OCI-LY1 (cell line): ENCODE measurements around the gene FOXC1.

Experiments
- EZH2 ChIP-seq: fragments of 200-600 bp; sonication (generic), shearing (Covaris generic); IDR thresholded peaks from 2 replicates; pipeline ENCODE4 v1.8.0; 2017; ENCODE audit warnings: borderline replicate concordance, mixed run types, mild to moderate bottlenecking, antibody characterized with exemption, low read length, moderate library complexity, mixed read lengths
- TF ChIP-seq, protein P1 (sequence below): fragments of 200-600 bp; sonication (generic), shearing (Covaris generic); IDR thresholded peaks from 2 replicates; pipeline ENCODE4 v1.5.1; 2017; ENCODE audit warnings: mild to moderate bottlenecking, antibody characterized with exemption, low read length, moderate library complexity, mixed read lengths

DNA sequence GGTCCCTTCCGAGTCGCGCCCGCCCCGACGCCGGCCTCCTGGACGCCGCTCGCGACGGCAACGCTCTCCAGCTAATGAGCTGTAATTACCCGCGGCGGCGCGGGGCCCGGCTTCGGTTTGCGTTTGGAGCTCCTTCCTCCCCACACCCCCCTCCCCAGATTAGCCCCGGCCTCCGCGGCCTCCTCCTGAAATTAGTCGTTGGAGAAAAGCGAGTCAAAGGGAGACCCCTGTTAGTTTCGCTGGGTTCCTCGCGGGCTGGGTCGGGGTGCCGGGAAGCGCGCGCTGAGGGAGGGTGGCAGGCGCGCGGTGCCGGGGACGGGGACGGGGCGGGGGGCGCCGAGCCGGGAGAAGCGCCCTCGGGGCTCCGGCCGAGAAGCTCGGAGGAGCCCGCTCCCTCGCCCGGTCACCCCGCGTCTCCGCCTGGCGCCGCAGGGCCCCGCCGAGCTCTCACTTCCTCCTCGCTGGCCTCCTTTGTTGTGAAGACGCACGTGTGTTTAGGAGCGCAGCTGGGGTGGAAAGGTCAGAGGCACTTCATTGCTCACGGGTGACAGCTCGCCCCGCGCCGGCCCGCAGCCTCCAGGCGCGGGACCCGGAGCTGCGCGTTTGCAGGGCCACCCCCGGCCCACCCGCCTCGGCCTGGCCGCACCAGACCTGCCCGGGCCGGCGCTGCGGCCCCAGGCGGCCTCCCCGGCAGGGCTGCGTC is 4.9 kb downstream of the FOXC1 start:
- TF ChIP-seq, protein P1, sequence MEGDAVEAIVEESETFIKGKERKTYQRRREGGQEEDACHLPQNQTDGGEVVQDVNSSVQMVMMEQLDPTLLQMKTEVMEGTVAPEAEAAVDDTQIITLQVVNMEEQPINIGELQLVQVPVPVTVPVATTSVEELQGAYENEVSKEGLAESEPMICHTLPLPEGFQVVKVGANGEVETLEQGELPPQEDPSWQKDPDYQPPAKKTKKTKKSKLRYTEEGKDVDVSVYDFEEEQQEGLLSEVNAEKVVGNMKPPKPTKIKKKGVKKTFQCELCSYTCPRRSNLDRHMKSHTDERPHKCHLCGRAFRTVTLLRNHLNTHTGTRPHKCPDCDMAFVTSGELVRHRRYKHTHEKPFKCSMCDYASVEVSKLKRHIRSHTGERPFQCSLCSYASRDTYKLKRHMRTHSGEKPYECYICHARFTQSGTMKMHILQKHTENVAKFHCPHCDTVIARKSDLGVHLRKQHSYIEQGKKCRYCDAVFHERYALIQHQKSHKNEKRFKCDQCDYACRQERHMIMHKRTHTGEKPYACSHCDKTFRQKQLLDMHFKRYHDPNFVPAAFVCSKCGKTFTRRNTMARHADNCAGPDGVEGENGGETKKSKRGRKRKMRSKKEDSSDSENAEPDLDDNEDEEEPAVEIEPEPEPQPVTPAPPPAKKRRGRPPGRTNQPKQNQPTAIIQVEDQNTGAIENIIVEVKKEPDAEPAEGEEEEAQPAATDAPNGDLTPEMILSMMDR: no peak
- no peak for TF ChIP-seq EZH2
